KOPT-K1 (cell line): ENCODE data around the gene ABHD2.

Experiments
- H3K27ac ChIP-seq: fragments of 200-600 bp; sonication (generic); 2 replicates; pipeline ENCODE4 v1.5.1; 2016; ENCODE audit warnings: antibody characterized with exemption, mild to moderate bottlenecking, low read depth, low read length; ENCODE audit not compliant: poor library complexity, severe bottlenecking
- H3K36me3 ChIP-seq: fragments of 200-600 bp; sonication (generic); 2 replicates; pipeline ENCODE4 v1.5.1; 2017; ENCODE audit warnings: antibody characterized with exemption, mild to moderate bottlenecking, low read length, moderate library complexity; ENCODE audit not compliant: insufficient read depth
- H3K9me3 ChIP-seq: fragments of 200-600 bp; sonication (generic); 2 replicates; pipeline ENCODE4 v1.5.1; 2017; ENCODE audit warnings: antibody characterized with exemption, low read length, mild to moderate bottlenecking; ENCODE audit not compliant: insufficient read depth, poor library complexity, severe bottlenecking

Gene ABHD2

GRCh38 chr15:89087161-89087829, 961 bp upstream of the ABHD2 start:
- Histone ChIP-seq H3K9me3 (no peaks in the 10 kb centered on the region), H3K36me3 (no peaks in the 10 kb centered on the region), H3K27ac (peak overlapping the region; percentile 65)

- Histone ChIP-seq H3K9me3 (no peaks in the 10 kb centered on the region), H3K27ac (peak overlapping the region; percentile 65), H3K36me3 (no peaks in the 10 kb centered on the region)
Observed at GRCh38 chr15:89088605-89089315, 504 bp downstream of the ABHD2 start.

DNA sequence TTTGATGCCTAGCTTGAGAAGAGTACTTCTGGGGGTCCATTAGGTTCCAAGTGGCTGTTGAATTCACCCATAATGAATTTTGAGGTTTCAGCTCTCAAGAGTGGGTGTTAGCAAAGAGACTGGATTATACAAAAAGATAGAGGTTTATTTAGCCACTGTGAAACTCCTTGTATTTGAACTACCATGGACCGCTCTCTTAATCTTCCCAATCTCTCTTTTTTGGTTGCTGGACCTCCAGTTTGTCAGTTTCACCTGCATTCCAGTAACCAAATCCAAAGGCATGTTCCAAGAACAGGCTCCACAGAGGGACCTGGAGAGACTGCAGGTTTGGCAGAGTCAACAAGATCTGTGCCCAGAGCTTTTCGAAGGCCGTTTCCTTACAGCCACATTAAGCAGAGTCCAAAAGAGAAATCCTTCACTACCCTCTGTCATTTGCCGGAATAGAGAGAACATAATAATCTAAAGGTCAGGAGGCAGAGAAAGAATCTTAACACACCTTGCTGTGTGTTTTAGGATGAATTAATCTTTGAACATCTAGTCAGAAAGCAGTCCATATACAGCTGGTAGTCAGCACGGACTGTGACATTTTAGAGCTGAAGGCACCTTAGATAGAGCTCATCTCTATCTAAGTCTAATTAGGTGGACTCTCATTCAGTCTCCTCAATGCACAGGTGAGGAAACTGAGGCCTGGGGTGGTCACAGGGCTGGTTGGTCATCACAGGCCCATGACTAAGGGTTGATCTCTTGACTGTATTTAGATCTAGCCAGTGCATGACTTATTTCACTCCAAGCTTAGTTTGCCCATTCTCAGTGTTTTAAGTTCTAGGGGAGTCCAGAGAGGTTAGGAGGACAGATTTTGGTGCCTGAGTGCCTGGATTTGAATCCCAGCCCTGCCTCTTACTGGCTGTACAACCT, 1.3 kb downstream of the ABHD2 start:
- no peaks in the 10 kb centered on the region for H3K36me3 ChIP-seq
- H3K9me3 ChIP-seq = no peaks in the 10 kb centered on the region
- H3K27ac ChIP-seq = peak overlapping the region; percentile 65

DNA sequence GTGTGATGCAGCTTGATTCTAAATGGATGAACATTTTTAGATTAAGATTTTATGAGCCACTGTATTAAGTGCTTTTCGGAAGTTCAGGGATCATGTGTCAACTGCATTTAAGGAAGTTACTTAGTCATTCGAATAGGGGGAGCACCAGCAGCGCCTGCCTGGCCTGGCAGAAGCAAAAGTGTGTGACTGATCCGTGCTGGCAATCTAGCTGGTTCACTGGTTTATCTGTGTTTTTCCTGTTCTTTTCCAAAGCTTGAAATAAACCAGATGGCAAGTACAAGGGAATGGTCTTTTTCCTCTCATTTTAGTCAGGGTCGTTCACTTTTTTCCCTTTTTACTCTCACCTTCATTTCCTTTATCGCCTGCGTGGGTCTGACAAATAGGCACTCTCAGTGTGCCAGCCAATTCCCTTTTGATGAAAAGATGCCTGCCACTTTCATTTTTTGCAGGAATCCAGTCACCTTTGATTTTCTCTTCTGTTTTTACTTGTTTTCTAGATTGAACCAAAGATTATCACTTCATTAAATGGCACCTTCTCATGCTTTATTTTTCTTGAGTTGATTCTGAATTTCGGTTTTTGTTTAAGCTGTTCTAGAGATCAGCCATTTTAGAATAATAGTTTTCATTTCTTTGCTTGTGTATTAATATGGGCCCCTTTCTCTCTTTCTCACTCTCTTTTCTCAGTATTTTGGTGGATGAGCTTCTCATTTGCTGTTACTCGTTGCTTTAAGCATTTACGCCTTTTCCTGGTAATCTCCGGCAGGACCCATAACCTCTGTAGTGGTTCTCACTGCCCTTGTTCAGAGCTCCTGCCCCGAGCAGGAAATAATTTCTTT, 2.8 kb downstream of the ABHD2 start:
- Histone ChIP-seq H3K9me3 (no peaks in the 10 kb centered on the region), H3K27ac (no peak overlapping the region), H3K36me3 (no peaks in the 10 kb centered on the region)

- no peak overlapping the region for H3K27ac ChIP-seq
- H3K9me3 ChIP-seq = no peaks in the 10 kb centered on the region
- H3K36me3 ChIP-seq = no peaks in the 10 kb centered on the region
Observed at GRCh38 chr15:89091627-89092220, 3.5 kb downstream of the ABHD2 start.

DNA sequence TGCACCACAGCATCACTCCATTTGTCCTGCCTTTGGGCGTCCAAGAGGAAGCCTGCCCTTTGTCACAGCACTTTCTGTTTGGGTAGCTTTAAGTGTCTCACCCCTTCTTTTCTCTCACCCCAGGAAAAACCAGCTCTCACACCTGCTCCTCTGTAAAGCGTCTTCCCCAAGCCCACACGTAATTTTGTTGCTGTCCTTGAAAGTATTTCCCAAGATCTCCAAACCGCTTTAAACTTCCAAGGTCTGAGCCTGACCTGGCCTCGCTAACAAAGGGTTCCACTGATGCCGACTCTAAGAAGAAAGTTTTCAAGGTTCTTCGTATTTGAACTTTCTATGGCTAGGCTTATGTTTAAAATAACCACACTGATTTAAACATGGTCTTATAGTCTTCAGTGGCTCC, 5.3 kb downstream of the ABHD2 start:
- Histone ChIP-seq H3K36me3 (no peaks in the 10 kb centered on the region), H3K9me3 (no peaks in the 10 kb centered on the region), H3K27ac (no peak overlapping the region)

DNA sequence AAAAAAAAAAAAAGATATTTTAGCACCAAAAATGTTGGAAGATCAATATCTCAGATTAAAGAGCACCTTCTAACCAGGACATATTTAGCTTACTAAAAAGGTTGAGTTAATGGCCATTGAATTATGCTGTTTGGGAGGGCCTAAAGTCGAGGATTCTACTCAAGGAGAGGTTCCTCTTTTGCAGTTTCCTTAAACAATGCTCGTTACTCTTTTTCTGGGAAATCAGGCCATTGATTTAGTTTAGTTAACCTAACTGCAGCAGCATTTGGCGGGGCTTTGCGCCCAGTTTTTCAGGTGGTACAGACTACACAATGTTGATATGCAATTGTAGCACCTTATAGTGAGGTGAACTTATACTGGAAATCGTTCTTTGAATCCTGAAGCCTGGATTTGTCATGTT, 6.8 kb downstream of the ABHD2 start:
- H3K27ac ChIP-seq = no peak overlapping the region
- H3K36me3 ChIP-seq = no peaks in the 10 kb centered on the region
- no peaks in the 10 kb centered on the region for H3K9me3 ChIP-seq

DNA sequence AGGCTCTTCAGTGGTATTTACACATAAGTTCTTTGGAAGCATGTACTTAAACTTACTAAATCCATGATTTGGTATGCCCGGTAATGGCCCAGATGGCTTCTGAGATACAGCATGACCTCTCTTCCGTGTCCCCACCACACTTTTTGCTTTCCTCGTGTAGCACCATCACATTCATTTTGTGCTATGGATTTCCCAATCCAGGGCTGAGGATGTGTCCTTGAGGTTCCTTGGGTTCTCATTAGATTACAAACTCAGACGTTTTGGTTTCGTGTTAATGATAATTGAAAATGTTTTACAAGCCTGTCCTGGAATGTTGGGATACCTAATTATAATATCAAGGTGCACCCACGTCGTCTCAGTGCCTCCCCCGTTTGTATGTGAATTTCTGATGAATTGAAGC, 7.3 kb downstream of the ABHD2 start:
- Histone ChIP-seq H3K9me3 (no peaks in the 10 kb centered on the region), H3K36me3 (no peaks in the 10 kb centered on the region), H3K27ac (no peak overlapping the region)

GRCh38 chr15:89096664-89097063, 8.4 kb downstream of the ABHD2 start:
- no peak overlapping the region for H3K27ac ChIP-seq
- H3K36me3 ChIP-seq = no peaks in the 10 kb centered on the region
- H3K9me3 ChIP-seq = no peaks in the 10 kb centered on the region

- no peak overlapping the region for H3K27ac ChIP-seq
- H3K9me3 ChIP-seq = no peaks in the 10 kb centered on the region
- H3K36me3 ChIP-seq = no peaks in the 10 kb centered on the region
Observed at GRCh38 chr15:89097313-89097712, 9.1 kb downstream of the ABHD2 start.

DNA sequence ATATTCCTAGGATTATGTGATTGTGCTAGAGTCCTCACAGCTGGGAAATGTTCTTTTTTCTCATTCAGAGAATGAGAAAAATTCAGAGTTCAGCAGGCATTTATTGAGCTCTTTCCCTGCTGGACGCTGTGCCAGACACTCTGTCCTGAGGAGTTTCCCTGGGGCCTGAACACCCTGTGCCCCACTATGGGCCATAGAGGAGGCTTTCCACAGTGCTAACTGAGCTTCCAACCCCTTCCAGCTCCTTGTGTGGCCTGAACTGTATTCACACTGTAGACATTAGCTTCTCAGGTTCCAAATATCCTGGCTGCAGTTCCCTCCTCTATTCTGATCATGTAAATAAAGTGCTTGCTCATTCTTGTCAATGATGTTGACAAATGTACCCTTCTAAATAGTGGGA, 10.0 kb downstream of the ABHD2 start:
- no peaks in the 10 kb centered on the region for H3K9me3 ChIP-seq
- H3K36me3 ChIP-seq = no peaks in the 10 kb centered on the region
- H3K27ac ChIP-seq = no peak overlapping the region

GRCh38 chr15:89099968-89100367, 11.7 kb downstream of the ABHD2 start:
- Histone ChIP-seq H3K27ac (no peak overlapping the region), H3K36me3 (no peaks in the 10 kb centered on the region), H3K9me3 (no peaks in the 10 kb centered on the region)

DNA sequence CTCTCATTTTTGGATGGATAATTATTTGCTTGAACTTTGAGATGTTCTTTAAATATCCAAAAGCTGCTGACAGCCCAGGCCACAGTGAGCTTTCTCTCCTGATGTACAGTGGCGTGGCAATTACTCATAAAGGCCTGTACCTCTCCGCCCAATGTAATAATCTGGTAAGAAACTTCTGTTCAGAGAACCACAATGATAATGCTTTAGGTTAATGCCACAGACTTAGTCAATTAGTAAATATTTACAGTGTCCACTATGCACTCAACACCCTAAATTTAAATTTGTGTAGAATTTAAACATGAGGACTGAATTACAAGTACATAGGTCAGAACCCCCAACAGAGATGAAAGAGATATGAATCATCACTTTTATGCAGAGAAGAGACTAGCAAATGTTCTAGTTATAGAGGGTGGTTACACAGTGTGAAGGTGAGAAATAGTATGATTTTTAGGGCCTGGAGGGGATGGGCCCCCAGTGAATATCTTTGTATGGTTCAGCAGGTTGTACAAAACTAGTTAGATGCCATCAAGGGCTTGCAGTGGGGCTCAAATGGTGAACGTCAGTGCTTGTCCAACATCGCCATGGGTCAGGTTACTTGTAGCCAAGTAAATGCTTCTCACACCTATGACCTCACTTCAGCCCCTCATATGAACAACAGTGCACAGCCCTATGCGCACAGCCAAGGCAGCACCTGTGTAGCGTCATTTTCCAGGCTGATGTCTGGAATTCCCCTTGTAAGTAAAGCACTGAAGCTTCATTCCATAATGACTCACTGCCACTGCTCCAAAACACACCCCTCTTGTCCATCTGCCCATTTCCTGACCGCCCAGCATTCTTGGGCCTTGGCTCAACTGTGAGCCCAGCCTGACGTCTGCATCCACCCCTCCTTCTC, 13.3 kb downstream of the ABHD2 start:
- Histone ChIP-seq H3K9me3 (no peaks in the 10 kb centered on the region), H3K36me3 (no peaks in the 10 kb centered on the region), H3K27ac (no peak overlapping the region)
